Prostate gland (tissue), 2 donors: ENCODE data around the gene SYNPO. TPM values are rescaled to one million over a fixed set of nuclear protein-coding genes. Genes with fewer than 3 reads are reported as not detected.

Experiments used
- DNase-seq: peaks from one replicate; pipeline ENCODE4 v3.0.0-alpha.2; 2019; ENCODE audit warnings: low spot score
- H3K27ac ChIP-seq, 2 donors: fragments of 200-600 bp; sonication (generic); 2 replicates each; pipeline ENCODE4 v1.5.1; 2017 to 2019
- H3K27me3 ChIP-seq: fragments of 200-600 bp; sonication (generic); replicated peaks from 2 replicates; pipeline ENCODE4 v1.5.1; 2019; ENCODE audit not compliant: insufficient read depth
- H3K36me3 ChIP-seq, 2 donors: fragments of 200-600 bp; sonication (generic); 1 replicate in 1 of 2; 2 replicates in 1 of 2; pipeline versions ENCODE4 v1.5.1 to v1.8.1; 2017 to 2019
- H3K4me1 ChIP-seq: fragments of 200-600 bp; sonication (generic); replicated peaks from 2 replicates; pipeline ENCODE4 v1.5.1; 2019
- H3K4me3 ChIP-seq, 2 donors: fragments of 200-600 bp; sonication (generic); 2 replicates each; pipeline ENCODE4 v1.5.1; 2017 to 2019
- H3K9me3 ChIP-seq: fragments of 200-600 bp; sonication (generic); 2 replicates; pipeline ENCODE4 v1.5.1; 2017
- CTCF ChIP-seq, 4 experiments: fragments of 200-600 bp in 2 of 4; fragments of 450-650 bp in 2 of 4; sonication (generic) in 2 of 4; IDR thresholded peaks; 1 replicate in 3 of 4; 2 replicates in 1 of 4; pipeline ENCODE4 v1.5.1; 2016 to 2019; ENCODE audit warnings: antibody characterized with exemption in 4 of 4, mild to moderate bottlenecking in 2 of 4, moderate library complexity in 2 of 4
- POLR2A ChIP-seq: fragments of 450-650 bp; IDR thresholded peaks from one replicate; pipeline ENCODE4 v1.6.1; 2016; ENCODE audit warnings: antibody characterized with exemption, mild to moderate bottlenecking
- POLR2AphosphoS5 ChIP-seq: sonication (generic); formaldehyde crosslinking; IDR thresholded peaks from one replicate; pipeline ENCODE4 v1.6.1; 2017; ENCODE audit warnings: antibody characterized with exemption
- WGBS: methylation state at CpG from one replicate; pipeline ENCODE4 v1.1.5; 2018; 5-methylcytosine and 5-hydroxymethylcytosine counted together
- intact Hi-C: fragments of 100-400 bp; cut with DNase I; formaldehyde crosslinking; loops from one replicate; pipeline ENCODE4 v1.14.2; 2022
- total RNA-seq, 2 donors: library from RNA; depleted of rRNA; stranded (reverse); fragments of >200 nt; gene quantifications; one replicate each; pipeline ENCODE4 v1.1.0, GENCODE V29; 2016

Gene SYNPO
- total RNA-seq, 2 donors from 2014 or later, result 13.7 to 61.0 TPM

GRCh38 chr5:150676578-150676977 is 36.1 kb downstream of the SYNPO start:
- Histone ChIP-seq H3K4me3 (no peak overlapping the region), H3K36me3 (no peaks in the 10 kb centered on the region), H3K4me1 (peaks cover 5% of the 10 kb centered on the region), H3K27ac (no peak overlapping the region), H3K27me3 (no peaks in the 10 kb centered on the region), H3K9me3 (no peaks in the 10 kb centered on the region)
- no peak for DNase-seq
- 92% methylated on average over 9 of the region's 9 CpGs for WGBS
- intact Hi-C loops, result no loop called here
- TF ChIP-seq POLR2AphosphoS5, result no peak
- no peak for TF ChIP-seq POLR2A

GRCh38 chr5:150689120-150689519 is 48.7 kb downstream of the SYNPO start:
- Histone ChIP-seq H3K4me3 (no peak overlapping the region), H3K27me3 (no peaks in the 10 kb centered on the region), H3K4me1 (no peaks in the 10 kb centered on the region), H3K9me3 (no peaks in the 10 kb centered on the region), H3K27ac (no peak overlapping the region), H3K36me3 (peaks cover 17 to 19% of the 10 kb centered on the region in 2 donors)
- intact Hi-C loops, result no loop called here
- DNase-seq, result no peak
- WGBS, result 23% methylated on average over 1 of the region's 1 CpG
- TF ChIP-seq POLR2AphosphoS5 (no peak), CTCF (IDR thresholded peaks at IDR 0.05) (no peak), POLR2A (no peak)

- no peaks in the 10 kb centered on the region for H3K9me3 ChIP-seq
- intact Hi-C loops, result no loop called here
- peaks cover 18 to 30% of the 10 kb centered on the region in 2 donors for H3K36me3 ChIP-seq
- no peak overlapping the region for H3K27ac ChIP-seq
- WGBS, result 52% methylated on average over 6 of the region's 6 CpGs
- TF ChIP-seq POLR2A, result no peak
- TF ChIP-seq POLR2AphosphoS5, result no peak
- no peak for DNase-seq
- no peaks in the 10 kb centered on the region for H3K4me1 ChIP-seq
- H3K4me3 ChIP-seq, result no peak overlapping the region
- H3K27me3 ChIP-seq, result no peaks in the 10 kb centered on the region
Observed at GRCh38 chr5:150690760-150691159, 50.3 kb downstream of the SYNPO start.

- no peaks in the 10 kb centered on the region for H3K27me3 ChIP-seq
- no peaks in the 10 kb centered on the region for H3K9me3 ChIP-seq
- intact Hi-C loops, result no loop called here
- no peak for DNase-seq
- H3K4me3 ChIP-seq, result no peak overlapping the region
- 77% methylated on average over 3 of the region's 3 CpGs for WGBS
- H3K27ac ChIP-seq, result no peak overlapping the region
- TF ChIP-seq POLR2AphosphoS5 (no peak), CTCF (IDR thresholded peaks at IDR 0.05) (no peak), POLR2A (no peak)
- peaks cover 20 to 30% of the 10 kb centered on the region in 2 donors for H3K36me3 ChIP-seq
- H3K4me1 ChIP-seq, result no peaks in the 10 kb centered on the region
Observed at GRCh38 chr5:150692276-150692675, 51.8 kb downstream of the SYNPO start.

GRCh38 chr5:150694612-150695011 is 54.2 kb downstream of the SYNPO start:
- H3K4me3 ChIP-seq, result no peak overlapping the region
- intact Hi-C loops, result no loop called here
- peaks cover 2% of the 10 kb centered on the region for H3K4me1 ChIP-seq
- DNase-seq, result no peak
- TF ChIP-seq POLR2AphosphoS5 (no peak), CTCF (IDR thresholded peaks at IDR 0.05) (no peak), POLR2A (no peak)
- no peak overlapping the region for H3K27ac ChIP-seq
- no peaks in the 10 kb centered on the region for H3K27me3 ChIP-seq
- WGBS, result 69% methylated on average over 3 of the region's 3 CpGs
- no peaks in the 10 kb centered on the region for H3K9me3 ChIP-seq
- peaks cover 21 to 40% of the 10 kb centered on the region in 2 donors for H3K36me3 ChIP-seq

- DNase-seq, result no peak
- under 1% methylated on average over 15 of the region's 15 CpGs for WGBS
- no peaks in the 10 kb centered on the region for H3K9me3 ChIP-seq
- peaks cover 3 to 10% of the 10 kb centered on the region in 2 donors for H3K36me3 ChIP-seq
- H3K4me3 ChIP-seq, result peak overlapping the region; percentile 96 to 97
- H3K4me1 ChIP-seq, result peaks cover 2% of the 10 kb centered on the region
- intact Hi-C loops, result loop anchor here (2.0 to 5.0 kb wide), 2 partner anchors 79 to 138 kb away; partner anchors contain the start of gene SMIM3
- H3K27ac ChIP-seq, result peak overlapping the region; percentile 96 to 97
- no peaks in the 10 kb centered on the region for H3K27me3 ChIP-seq
- TF ChIP-seq CTCF (IDR thresholded peaks at IDR 0.05) (no peak), POLR2A (no peak)
Observed at GRCh38 chr5:150700246-150700593, 59.8 kb downstream of the SYNPO start.
